ENCODE results near the gene PREP.

GRCh38 chr6:105243487-105243886 lies 159.4 kb downstream of the PREP start:
- TF ChIP-seq CTCF (IDR thresholded peaks at IDR 0.05) (no peak), PHF8 (IDR thresholded peaks at IDR 0.05; ENCODE audit: borderline replicate concordance, low read depth) (no peak), NR3C1 (IDR thresholded peaks at IDR 0.05) (no peak), MAFK (IDR thresholded peaks at IDR 0.05; ENCODE audit: partially characterized antibody) (no peak), SMC3 (IDR thresholded peaks at IDR 0.05) (no peak), REST (IDR thresholded peaks at IDR 0.05) (no peak), MAX (IDR thresholded peaks at IDR 0.05) (no peak), PBX3 (IDR thresholded peaks at IDR 0.05) (no peak), CHD4 (IDR thresholded peaks at IDR 0.05; ENCODE audit: borderline replicate concordance) (no peak)

All from A549 (cell line).